SK-N-SH (cell line): ENCODE results near the gene ARHGAP23.

ENCODE experiments used
- CTCF ChIP-seq: fragments of 200-600 bp; sonication (generic); IDR thresholded peaks from 2 replicates; pipeline ENCODE4 v1.6.1; 2017; ENCODE audit warnings: antibody characterized with exemption, mild to moderate bottlenecking, moderate library complexity
- YY1 ChIP-seq: IDR thresholded peaks from 2 replicates; pipeline ENCODE4 v1.4.0; 2012; ENCODE audit warnings: low read depth, mild to moderate bottlenecking

GRCh38 chr17:38401459-38401858 is 26.8 kb upstream of the ARHGAP23 start:
- TF ChIP-seq YY1 (no peak), CTCF (no peak)
